ENCODE results near the gene HTT.

DNA sequence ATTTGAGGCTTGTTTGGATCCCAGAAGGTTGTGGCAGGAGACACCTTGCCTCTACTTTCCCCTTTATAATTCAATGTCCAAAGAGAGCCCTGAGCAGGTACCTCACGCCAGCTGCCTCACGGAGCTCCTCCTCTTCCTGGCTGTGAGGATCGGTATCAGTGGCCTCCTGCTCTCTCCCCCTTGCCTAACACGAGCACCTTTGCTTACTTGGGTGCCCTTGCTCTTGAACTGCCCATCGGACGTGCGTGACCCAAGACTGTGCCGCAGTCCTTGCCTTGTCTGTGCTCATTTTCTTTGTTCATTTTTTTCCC lies 146.7 kb downstream of the HTT start:
- TF ChIP-seq ZZZ3 (IDR thresholded peaks at IDR 0.05; ENCODE audit: control insufficient read depth, insufficient read length, low read depth): no peak
- no peak for TF ChIP-seq POLR2AphosphoS5 (IDR thresholded peaks at IDR 0.05; ENCODE audit: low read length)
- TF ChIP-seq NR2C1 (IDR thresholded peaks at IDR 0.05): no peak
- TF ChIP-seq STAT1 (conservative IDR thresholded peaks at IDR 0.05): no peak

Measured in GM12878 (cell line).